GM19463 (cell line): Measurements from ENCODE around the gene GNA14.
"Not testable (repeated sequence)": the region's sequence is repeated elsewhere in the genome, so short reads cannot be mapped to it uniquely, and the experiment has no call there.

Experiments used
- ATAC-seq: cut with Tn5 transposase; IDR thresholded peaks from one replicate; pipeline ENCODE4 v1.9.1; 2021; ENCODE audit warnings: mild to moderate bottlenecking, moderate library complexity; ENCODE audit not compliant: unreplicated experiment

Gene GNA14

DNA sequence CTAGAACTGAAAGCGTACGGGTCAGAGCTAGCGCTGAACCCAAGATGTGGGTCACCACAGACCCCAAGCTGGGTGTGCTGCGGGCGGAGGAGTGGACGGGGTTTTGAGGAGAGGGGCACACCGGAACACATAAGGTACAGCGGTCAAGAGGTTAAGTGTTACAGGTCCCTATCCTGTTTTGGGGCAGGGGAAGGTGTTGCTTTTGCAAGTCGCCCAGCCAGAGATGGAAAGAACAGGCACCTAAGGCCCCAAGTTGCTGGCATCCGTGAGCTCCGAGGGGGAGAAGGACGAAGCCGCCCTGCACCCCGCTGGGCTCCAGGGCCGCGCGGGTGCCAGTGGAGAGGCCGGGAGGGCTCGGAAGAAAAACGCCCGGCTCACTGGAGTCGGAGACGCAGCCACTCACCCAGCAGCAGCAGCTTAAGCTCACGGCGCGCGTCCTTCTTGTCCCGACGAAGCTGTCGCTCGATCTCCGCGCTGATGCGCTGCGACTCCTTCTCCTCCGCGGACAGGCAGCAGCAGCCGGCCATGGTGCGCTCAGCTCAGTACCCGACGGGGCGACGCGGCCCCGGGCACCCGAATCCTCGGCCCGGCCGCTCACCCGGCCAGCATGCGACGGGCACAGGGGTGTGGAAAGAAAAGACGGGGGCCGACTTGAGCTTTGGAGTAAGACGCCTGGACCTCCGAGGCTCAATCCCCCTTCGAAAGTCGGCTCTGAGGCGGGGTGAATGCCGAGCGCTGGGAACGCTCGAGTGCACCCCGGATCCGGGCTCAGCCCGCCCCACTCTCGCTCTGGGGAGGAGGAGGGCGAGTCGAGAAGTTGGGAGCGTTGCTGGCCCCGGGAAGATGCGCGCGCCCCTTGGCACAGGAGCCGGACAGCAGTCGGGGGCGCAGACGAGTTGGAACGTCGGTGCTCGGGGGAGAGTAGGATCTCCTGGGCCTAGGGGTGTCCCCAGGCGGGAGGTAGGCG is 572 bp downstream of the GNA14 start:
- ATAC-seq, result no peak

DNA sequence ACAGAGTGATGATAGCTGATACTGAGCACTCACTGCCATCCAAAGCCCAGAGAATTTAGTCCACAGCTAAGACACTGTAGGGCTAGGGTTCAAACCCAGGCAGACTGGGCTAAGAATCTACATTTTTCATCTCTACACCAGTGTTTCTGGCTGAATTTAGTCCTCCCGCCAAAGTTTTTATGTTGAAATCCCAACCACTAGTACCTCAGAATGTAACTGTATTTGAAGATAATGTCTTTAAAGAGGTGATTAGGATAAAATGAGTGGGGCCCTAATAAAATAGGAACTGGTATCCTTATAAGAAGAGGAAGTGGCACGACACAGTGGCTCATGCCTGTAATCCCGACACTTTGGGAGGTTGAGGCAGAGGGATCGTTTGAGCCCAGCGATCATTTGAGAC is 4.3 kb downstream of the GNA14 start:
- no peak for ATAC-seq

DNA sequence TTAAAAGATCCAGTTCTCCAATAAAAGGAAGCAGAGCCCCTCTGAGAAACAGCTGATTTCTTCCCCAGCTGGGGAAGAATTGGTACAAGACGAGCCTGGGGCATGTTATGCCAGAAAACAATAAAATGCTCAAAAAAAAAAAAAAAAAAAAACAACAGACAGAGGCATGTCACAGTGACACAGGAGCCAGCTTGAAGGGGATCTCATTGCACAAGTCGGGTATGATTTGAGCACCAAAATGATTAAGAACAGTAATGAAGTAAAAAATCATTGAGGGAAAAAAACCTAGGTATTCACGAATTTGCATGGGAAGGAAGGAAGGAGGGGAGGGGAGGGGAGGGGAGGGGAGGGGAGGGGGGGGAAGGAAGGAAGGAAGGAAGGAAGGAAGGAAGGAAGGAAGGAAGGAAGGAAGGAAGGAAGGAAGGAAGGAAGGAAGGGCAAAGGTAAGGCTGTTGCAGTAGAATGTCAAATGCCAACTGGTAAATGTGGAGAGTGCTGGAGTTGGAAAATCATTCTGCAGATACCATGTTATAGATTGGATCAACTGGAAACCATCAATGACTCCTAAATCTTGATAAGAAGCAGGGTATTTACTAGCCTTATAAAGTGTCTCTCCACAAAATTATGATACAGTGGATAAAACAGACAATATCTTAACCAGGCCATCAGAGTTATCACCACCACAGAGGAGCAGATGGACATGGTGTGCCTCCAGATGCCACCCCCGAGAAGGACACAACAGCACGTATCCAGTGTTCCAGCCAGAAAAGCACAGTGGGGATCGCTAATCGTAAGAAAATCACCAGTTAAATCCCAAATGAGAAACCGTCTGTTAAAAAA is 7.2 kb downstream of the GNA14 start:
- no peak for ATAC-seq

DNA sequence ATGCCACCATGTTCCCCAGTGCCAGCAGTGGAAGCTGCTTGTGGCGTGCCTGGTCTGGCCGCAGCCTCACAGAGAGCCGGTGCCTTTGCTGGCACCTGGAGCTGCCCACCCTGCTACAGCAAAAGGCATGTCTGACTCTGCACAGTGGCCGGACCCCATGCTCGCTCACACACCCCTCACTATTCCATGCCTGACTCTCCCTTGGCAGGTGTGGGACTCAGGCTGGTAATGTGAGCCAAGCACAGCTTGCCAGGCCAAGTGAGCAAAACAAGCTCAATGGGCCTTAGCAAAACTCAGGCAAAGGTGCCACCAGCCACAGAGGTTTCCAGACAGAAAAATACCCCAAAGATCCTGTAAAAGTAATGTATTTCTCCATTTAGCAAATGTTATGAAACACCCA is 15.5 kb downstream of the GNA14 start:
- ATAC-seq, result no peak

DNA sequence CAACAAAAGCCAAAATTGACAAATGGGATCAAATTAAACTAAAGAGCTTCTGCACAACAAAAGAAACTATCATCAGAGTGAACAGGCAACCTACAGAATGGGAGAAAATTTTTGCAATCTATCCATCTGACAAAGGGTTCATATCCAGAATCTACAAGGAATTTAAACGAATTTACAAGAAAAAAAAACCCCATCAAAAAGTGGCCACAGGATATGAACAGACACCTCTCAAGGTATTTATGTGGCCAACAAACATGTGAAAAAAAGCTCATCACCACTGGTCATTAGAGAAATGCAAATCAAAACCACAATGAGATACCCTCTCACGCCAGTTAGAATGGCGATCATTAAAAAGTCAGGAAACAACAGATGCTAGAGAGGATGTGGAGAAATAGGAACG is 19.3 kb downstream of the GNA14 start:
- not testable (repeated sequence) for ATAC-seq

DNA sequence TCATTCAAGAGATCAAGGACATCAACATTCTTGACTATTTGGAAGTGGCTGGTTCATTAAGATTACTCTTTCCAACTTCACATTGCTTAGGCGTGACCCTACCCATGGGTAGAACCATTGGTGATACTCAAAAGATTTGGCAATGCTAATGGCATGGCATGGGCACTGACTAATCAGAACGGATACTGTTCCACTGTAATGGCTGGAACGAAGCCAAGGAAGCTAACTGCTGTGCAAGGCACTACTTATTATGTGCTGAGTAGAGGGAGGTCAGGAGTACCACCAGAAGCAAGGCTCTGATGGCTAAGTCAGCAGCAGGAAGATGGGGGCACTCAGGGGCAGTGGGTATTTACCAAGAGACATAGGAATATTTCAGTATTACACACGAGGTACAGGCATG is 31.9 kb downstream of the GNA14 start:
- no peak for ATAC-seq

DNA sequence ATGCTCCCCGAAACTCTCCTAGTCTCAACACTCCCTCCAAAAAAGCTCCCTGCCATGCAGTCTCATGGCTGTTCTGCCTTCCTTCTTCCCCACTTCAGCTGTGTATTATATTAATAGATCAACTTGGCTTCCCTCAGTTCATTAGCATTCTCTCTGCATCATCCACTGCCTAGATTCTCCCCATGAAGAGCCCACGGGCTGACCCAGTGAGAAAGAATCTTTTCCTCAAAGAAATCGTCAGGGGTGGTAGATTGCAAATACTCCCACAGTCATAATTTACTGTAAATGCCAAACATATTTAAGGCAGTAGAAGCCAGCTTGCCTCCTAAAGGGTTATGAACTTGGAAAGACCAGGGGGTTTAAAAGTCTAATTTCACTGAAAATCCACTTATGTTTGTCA is 33.5 kb downstream of the GNA14 start:
- ATAC-seq, result no peak

DNA sequence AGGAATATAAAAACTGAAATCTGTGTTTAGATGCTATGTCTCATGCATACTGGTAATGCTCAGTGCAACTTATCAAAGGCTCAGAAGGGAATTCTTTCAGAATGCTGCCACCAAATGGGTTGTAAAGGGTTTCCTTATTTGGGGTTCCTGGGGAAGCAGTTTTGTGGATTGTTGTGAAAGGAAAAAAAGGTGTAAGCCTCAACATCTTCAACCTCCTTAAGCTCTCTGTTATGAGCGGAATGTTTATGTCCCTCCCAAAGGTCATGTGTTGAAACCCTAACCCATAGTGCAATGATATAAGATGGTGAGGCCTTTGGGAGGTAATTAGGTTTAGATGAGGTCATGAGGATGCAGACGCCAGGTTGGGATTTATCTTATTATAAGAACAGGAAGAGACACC is 41.6 kb downstream of the GNA14 start:
- no peak for ATAC-seq

DNA sequence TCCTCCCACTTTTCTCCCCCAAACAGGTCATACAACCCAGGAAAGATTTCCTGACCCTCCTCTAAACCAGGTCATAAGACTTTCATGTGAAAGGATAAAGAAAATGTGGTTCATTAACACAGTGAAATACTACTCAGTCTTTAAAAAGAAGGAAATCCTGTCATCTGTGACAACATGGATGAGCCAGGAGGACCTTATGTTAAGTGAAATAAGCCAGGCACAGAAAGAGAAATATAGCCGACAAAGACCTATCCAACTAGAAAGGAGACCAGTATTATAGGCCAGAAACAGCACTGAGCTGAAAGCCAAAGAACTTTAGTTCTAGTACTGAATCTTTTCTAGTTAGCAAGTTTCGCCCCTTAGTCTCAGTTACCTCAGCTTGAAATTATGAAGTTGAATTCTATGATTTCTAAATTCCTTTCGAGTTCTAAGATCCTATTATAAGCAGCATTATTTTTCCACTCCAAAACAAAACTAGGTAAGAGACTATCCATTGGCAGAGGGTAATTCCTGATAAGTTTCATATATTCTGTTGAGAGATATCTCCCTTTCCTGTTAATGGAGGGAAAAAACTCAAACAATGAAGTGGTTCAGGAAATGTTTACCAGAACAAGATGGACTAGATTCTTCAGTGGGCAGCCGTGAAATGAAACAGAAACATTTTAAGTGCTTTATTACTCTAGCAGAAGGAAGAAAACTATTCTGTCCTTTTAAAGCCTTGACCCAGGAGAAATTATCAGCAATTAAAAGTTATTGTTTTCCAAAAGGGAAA is 42.5 kb downstream of the GNA14 start:
- no peak for ATAC-seq

DNA sequence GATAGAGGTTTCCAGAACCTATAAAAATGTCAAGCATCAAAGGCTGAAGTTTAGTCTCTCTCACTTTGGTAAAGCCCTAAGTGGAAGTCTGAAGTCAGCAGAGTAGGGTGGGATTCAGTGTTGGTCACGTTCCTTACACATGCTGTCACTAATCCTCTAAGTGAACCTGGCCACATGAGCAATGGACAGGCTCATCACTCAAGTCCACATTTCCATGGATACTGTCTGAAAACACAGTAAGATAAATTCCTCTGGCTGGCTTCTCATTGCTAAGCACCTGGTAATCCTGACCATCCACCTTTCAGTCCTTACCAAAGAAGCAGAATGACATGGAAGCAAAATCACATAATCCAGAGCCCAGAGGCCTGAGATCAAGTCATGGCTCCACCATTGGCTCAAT is 43.8 kb downstream of the GNA14 start:
- ATAC-seq, result no peak

DNA sequence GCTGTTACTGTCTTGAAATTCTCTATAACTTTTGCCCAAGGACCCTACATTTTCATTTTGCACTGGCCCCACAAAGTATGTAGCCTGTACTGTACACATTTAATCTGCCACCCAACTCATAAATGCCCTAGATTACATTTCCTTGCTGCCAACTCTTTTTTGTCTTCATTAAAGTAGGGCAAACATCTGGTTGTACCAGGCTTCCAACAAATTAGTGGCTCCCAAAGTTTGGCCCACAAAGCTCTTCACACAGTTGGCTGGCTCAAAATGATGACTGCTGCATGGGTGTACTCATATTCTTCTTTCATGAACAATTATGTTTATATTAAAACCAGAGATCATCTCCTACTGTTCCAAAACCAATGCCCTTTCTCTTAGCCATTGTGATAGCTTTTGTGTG is 45.3 kb downstream of the GNA14 start:
- no peak for ATAC-seq

DNA sequence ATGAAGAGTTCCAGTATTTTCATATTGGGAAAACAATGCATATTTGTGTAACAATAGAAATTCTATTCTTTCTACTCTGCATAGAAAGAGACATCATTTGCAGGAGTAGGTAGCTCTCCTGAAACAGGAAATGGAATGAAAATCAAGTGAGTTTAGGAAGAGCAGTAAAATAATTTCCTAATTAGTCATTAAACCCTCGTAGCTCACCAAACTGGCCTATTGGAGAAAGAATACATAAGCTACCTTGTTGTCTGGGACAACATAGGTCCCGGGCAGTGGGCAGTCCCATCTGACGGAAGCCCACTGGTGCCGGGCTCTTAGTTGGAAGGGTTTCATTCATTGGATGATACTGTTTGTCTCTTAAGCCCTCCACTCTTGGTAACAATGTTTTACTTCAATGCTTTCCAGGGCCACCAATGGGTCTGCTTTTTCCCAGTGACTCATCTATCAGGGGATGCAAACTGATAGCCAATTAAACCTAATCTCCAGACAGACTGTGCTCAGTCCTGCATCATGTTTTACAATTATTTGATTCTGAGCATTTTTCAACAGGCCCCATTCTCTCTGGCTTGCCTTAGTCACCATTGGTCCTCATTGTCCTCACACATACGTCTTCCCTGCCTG is 46.5 kb downstream of the GNA14 start:
- no peak for ATAC-seq

DNA sequence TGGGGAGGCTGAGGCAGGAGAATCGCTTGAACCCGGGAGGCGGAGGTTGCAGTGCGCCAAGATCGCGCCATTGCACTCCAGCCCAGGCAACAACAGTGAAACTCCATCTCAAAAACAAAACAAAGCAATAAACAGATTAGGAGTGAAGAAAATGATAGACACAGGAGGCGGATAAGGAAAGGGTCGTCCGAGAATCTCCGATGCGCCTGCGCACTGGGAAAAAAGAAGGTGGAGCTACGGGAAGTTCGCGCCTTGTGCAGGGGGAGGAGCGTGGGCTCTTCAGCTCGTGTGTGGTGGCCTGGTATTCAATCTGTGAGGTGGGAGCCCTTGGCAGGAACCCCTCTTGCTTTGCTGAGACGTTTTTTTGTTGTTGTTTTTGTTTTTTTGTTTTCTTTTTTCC is 47.3 kb downstream of the GNA14 start:
- ATAC-seq, result no peak

DNA sequence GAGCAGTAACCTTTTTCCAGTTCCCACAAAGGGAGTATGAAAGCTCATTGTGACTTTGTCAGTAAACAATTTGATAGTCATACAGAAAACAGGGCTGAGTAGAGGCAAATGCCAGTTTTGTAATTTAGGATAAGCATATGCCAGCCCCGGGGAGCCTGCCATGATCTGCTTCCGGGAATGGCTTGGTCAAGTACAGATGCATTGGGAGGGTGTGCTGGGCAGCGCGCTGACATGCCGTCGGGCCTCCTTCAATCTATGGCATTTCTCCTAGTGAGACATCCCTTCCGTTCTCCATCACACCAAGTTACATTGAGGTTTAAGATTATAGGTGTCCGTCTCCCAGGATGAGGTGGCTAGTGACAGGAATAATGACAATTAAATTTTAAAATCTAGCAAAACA is 48.6 kb downstream of the GNA14 start:
- ATAC-seq, result no peak

DNA sequence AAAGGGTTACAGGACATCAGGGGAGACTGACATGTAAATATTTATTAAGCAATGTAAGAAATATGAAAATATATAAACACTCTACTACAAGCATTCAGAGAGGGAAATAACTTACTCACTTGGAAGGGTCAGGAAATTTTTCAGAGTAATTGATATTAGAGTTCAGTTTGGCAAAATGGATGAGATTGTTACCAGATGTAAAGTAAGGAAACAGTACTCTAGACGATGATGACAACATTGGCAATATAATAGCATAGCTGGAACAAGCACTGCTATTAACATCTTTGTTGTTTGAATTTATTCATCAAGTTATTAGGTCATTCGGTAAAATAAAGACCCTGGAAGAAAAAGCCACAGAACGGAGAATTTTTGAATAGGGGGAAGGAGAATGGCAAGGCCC is 49.1 kb downstream of the GNA14 start:
- no peak for ATAC-seq

DNA sequence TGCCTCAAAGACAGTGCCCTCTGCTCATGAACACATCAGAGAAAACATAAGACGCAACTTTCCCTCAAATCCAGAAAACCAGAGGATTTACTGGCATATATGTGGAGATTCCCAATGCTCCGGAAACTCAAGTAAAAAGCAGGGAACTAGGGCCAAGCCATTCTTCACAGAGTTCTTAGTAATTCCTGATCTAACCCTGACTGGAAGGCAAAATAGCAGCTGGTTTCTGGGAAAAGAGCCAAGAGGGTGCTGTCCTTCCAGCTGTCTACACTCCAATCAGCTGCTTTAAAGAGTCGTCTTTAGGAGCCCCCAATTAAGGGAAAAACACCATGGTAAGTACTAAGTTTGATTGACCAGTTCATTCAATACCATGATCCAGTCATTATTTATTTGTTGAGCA is 49.6 kb downstream of the GNA14 start:
- ATAC-seq, result no peak

DNA sequence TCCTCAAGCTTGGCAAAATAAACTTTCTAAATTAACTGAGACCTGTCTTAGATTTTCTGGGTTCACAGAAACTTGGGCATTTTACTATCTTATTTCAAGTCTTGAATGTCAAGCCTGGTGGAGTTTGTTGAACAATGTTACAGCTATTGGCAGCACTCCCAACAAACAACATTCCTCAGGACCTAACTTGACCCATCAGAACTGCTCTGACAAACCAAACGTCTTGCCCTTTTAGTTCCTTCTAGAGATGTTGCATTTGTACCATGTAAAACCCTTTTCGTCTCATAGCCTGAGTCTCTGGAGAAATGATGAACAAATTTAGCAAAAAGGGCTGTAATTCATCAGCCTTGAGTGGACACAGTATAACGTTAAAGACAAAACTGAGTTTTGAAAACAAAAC is 51.1 kb downstream of the GNA14 start:
- no peak for ATAC-seq

DNA sequence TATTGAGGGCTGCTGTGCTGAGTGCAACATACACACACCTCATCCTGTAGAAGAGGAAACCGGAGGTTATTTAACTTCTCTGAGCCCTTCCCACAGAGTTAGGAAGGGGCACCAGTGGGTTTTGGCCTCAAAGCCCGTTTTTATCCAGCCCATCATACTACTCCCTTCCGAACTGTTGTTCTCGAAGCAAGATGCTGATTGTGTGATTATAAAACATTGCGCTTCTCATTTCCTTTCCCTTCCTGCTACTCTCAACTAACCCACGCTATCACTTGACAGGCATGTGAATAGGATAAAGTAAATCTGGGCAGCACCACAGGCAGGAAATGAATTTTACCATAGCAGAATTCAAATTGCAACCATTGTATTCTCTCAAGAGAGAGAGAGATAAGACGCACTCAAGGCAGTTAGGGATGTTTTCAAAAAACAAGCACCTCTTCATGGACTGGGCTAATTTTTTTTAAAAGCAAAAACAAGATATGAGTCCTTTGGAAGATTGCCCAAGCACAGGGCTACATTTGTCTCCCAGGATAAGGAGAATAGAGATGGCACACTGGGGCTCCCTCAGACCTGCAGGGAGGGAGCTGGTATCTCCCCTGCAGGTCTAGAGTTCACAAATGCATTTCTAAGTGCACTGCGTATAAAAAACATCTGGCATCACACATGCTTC is 52.6 kb downstream of the GNA14 start:
- no peak for ATAC-seq

DNA sequence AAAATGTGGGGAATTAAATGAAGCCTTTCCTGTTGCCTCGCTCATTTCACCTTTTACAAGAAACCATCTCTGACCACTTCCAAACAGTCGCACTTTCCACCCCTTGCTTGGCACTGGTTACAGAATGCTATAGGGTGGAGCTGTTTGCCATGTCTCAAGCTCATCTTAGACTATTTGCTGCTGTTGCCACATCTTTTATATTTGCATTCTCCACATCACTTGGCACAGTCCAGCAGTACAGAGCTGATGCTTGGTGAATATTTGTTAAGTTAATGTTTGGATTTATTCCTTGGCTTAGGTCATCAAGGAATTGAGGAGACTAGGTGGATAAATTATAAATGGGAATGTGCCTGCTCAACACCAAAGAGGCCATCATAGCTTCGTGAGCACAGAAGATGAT is 53.2 kb downstream of the GNA14 start:
- no peak for ATAC-seq

DNA sequence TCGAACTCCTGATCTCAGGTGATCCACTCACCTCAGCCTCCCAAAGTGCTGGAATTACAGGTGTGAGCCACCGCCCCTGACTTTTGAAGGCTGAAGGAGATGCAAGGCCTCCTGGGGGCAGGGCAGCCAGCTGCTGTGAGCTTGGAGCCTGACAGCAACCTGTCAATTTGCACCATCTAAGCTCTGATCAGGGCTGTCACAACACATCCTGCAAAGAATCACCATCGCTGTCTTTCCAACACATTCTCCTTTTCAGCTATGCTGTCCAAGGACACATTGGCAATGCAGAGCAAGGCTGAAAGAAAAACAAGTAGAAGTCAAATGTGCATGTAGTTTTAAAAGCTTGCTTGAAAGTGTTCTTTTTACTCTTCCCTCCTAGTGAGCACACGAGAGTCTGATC is 54.6 kb downstream of the GNA14 start:
- ATAC-seq, result no peak
